HepG2 (cell line): ENCODE measurements around the gene SETD1B. TPM values are rescaled to one million over a fixed set of nuclear protein-coding genes. Genes with fewer than 3 reads are reported as not detected.
A peak's percentile ranks its signal among the peaks of the same experiment; 100 is the strongest.

Experiments
- ARNT2 ChIP-seq: sonication (generic); formaldehyde crosslinking; IDR thresholded peaks from 2 replicates; pipeline ENCODE4 v1.8.0; 2022; ENCODE audit warnings: mild to moderate bottlenecking, low read depth, missing genetic modification reagents, moderate library complexity
- CAMTA2 ChIP-seq: sonication (generic); formaldehyde crosslinking; IDR thresholded peaks from 2 replicates; pipeline ENCODE4 v1.4.0; 2020; ENCODE audit warnings: mild to moderate bottlenecking, missing genetic modification reagents, borderline replicate concordance
- CBFB ChIP-seq: sonication (generic); formaldehyde crosslinking; IDR thresholded peaks from 2 replicates; pipeline ENCODE4 v1.4.0; 2020; ENCODE audit warnings: missing genetic modification reagents
- FIP1L1 ChIP-seq: fragments of 200-400 bp; formaldehyde crosslinking; IDR thresholded peaks from 2 replicates; pipeline ENCODE4 v1.6.1; 2018; ENCODE audit warnings: low read depth, mild to moderate bottlenecking, low read length, moderate library complexity, borderline replicate concordance; ENCODE audit not compliant: insufficient read depth
- GABPB1 ChIP-seq: IDR thresholded peaks from 2 replicates; pipeline ENCODE4 v1.6.1; 2016; ENCODE audit warnings: mild to moderate bottlenecking, missing genetic modification reagents, moderate library complexity, missing compliant biosample characterization
- JUNB ChIP-seq: sonication (generic); formaldehyde crosslinking; IDR thresholded peaks from 2 replicates; pipeline ENCODE4 v1.8.0; 2022; ENCODE audit warnings: missing genetic modification reagents, mild to moderate bottlenecking, borderline replicate concordance
- MED1 ChIP-seq: sonication (generic); formaldehyde crosslinking; IDR thresholded peaks from 2 replicates; pipeline ENCODE4 v1.4.0; 2020; ENCODE audit warnings: missing genetic modification reagents
- NFRKB ChIP-seq: fragments of 450-650 bp; IDR thresholded peaks from 2 replicates; pipeline ENCODE4 v1.6.1; 2017
- NRL ChIP-seq: sonication (generic); formaldehyde crosslinking; IDR thresholded peaks from 2 replicates; pipeline ENCODE4 v1.5.0; 2020; ENCODE audit warnings: missing genetic modification reagents, mild to moderate bottlenecking, moderate library complexity, borderline replicate concordance
- POLR2AphosphoS2 ChIP-seq: IDR thresholded peaks from 2 replicates; pipeline ENCODE4 v1.6.1; 2011; ENCODE audit warnings: low read depth, low read length, improper control_type of control experiment
- RXRA ChIP-seq: sonication (generic); formaldehyde crosslinking; IDR thresholded peaks from 2 replicates; pipeline ENCODE4 v1.5.1; 2020; ENCODE audit warnings: missing genetic modification reagents
- SRY ChIP-seq: sonication (generic); formaldehyde crosslinking; IDR thresholded peaks from 2 replicates; pipeline ENCODE4 v1.8.0; 2022; ENCODE audit warnings: mild to moderate bottlenecking, missing genetic modification reagents
- TEAD2 ChIP-seq: sonication (generic); formaldehyde crosslinking; IDR thresholded peaks from 2 replicates; pipeline ENCODE4 v1.9.0; 2021; ENCODE audit warnings: missing genetic modification reagents
- TFAP4 ChIP-seq: sonication (generic); IDR thresholded peaks from 2 replicates; pipeline ENCODE4 v1.6.1; 2016; ENCODE audit warnings: low read depth, borderline replicate concordance
- ZFP1 ChIP-seq: IDR thresholded peaks from 2 replicates; pipeline ENCODE4 v1.6.1; 2016
- ZFX ChIP-seq: sonication (generic); formaldehyde crosslinking; IDR thresholded peaks from 2 replicates; pipeline ENCODE4 v1.4.0; 2020; ENCODE audit warnings: mild to moderate bottlenecking, low read depth, missing genetic modification reagents, moderate library complexity
- ZMYM2 ChIP-seq: sonication (generic); formaldehyde crosslinking; IDR thresholded peaks from 2 replicates; pipeline ENCODE4 v1.8.0; 2022; ENCODE audit warnings: mild to moderate bottlenecking, missing genetic modification reagents
- ZNF224 ChIP-seq: sonication (generic); formaldehyde crosslinking; IDR thresholded peaks from 2 replicates; pipeline ENCODE4 v1.5.0; 2020; ENCODE audit warnings: mild to moderate bottlenecking, missing genetic modification reagents
- ZNF260 ChIP-seq: sonication (generic); formaldehyde crosslinking; IDR thresholded peaks from 2 replicates; pipeline ENCODE4 v1.4.0; 2020; ENCODE audit warnings: missing genetic modification reagents, low read depth, mild to moderate bottlenecking, borderline replicate concordance
- ZNF264 ChIP-seq: sonication (generic); formaldehyde crosslinking; IDR thresholded peaks from 2 replicates; pipeline ENCODE4 v1.4.0; 2020; ENCODE audit warnings: missing genetic modification reagents
- ZNF33B ChIP-seq: sonication (generic); formaldehyde crosslinking; IDR thresholded peaks from 2 replicates; pipeline ENCODE4 v1.5.1; 2020; ENCODE audit warnings: mild to moderate bottlenecking, missing genetic modification reagents
- ZNF354B ChIP-seq: sonication (generic); formaldehyde crosslinking; IDR thresholded peaks from 2 replicates; pipeline ENCODE4 v1.8.0; 2022; ENCODE audit warnings: mild to moderate bottlenecking, missing genetic modification reagents
- ZNF562 ChIP-seq: sonication (generic); formaldehyde crosslinking; IDR thresholded peaks from 2 replicates; pipeline ENCODE4 v1.8.0; 2022; ENCODE audit warnings: missing genetic modification reagents, borderline replicate concordance
- ZNF597 ChIP-seq: sonication (generic); formaldehyde crosslinking; IDR thresholded peaks from 2 replicates; pipeline ENCODE4 v1.5.0; 2020; ENCODE audit warnings: missing genetic modification reagents
- ZNF713 ChIP-seq: sonication (generic); formaldehyde crosslinking; IDR thresholded peaks from 2 replicates; pipeline ENCODE4 v1.4.0; 2020; ENCODE audit warnings: mild to moderate bottlenecking, missing genetic modification reagents
- ZSCAN5A ChIP-seq: sonication (generic); formaldehyde crosslinking; IDR thresholded peaks from 2 replicates; pipeline ENCODE4 v1.8.0; 2022; ENCODE audit warnings: mild to moderate bottlenecking, missing genetic modification reagents, borderline replicate concordance
- polyA plus RNA-seq, 8 experiments: library from polyadenylated mRNA; depleted of rRNA in 3 of 8; stranded (reverse) in 7 of 8; unstranded in 1 of 8; fragments of >200 nt; fragmentation: Illumina TruSeq in 4 of 8; extraction: Trizol in 4 of 8; gene quantifications; 2 replicates each; pipeline versions ENCODE4 v1.2.1 to v1.2.3, GENCODE V29; 2011 to 2016; ENCODE audit warnings: low read depth in 4 of 8, missing spikeins in 1 of 8, mixed read lengths in 1 of 8; ENCODE audit not compliant: insufficient read depth in 1 of 8
- total RNA-seq, 5 experiments: library from RNA; depleted of rRNA; stranded (reverse); fragments of >200 nt; fragmentation: Illumina TruSeq; extraction: Trizol; gene quantifications; 2 replicates each; pipeline ENCODE4 v1.2.3, GENCODE V29; 2016; ENCODE audit warnings: low read depth in 1 of 5
- TF ChIP-seq, protein P1 (sequence below): sonication (generic); formaldehyde crosslinking; IDR thresholded peaks from 2 replicates; pipeline ENCODE4 v1.8.0; 2022; ENCODE audit warnings: mild to moderate bottlenecking, missing genetic modification reagents; ENCODE audit not compliant: insufficient replicate concordance

SETD1B gene
- total and polyA plus RNA-seq, 2 of the 13 experiments (the other 11 are each of a cell fraction or from before 2014, with no cell fraction given): 1.1 to 1.4 TPM

- TF ChIP-seq, protein P1, sequence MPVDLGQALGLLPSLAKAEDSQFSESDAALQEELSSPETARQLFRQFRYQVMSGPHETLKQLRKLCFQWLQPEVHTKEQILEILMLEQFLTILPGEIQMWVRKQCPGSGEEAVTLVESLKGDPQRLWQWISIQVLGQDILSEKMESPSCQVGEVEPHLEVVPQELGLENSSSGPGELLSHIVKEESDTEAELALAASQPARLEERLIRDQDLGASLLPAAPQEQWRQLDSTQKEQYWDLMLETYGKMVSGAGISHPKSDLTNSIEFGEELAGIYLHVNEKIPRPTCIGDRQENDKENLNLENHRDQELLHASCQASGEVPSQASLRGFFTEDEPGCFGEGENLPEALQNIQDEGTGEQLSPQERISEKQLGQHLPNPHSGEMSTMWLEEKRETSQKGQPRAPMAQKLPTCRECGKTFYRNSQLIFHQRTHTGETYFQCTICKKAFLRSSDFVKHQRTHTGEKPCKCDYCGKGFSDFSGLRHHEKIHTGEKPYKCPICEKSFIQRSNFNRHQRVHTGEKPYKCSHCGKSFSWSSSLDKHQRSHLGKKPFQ (CRISPR knock-in tag): no peak
- TF ChIP-seq NFRKB: no peak
- peak; percentile 53 for TF ChIP-seq ZFX
- TF ChIP-seq MED1 (CRISPR knock-in tag): peak; percentile 75
- TF ChIP-seq CBFB: peak; percentile 75
- TF ChIP-seq SRY (CRISPR knock-in tag): peak; percentile 29; the same call in 1 of the 2 replicates
- TF ChIP-seq ZNF354B: no peak
- no peak; the same call in 1 of the 2 replicates for TF ChIP-seq FIP1L1
- TF ChIP-seq NRL (CRISPR knock-in tag): peak; percentile 92
- TF ChIP-seq ZSCAN5A (CRISPR knock-in tag): no peak
- peak; percentile 85 for TF ChIP-seq ZMYM2 (CRISPR knock-in tag)
- TF ChIP-seq ZNF597 (CRISPR knock-in tag): no peak
- no peak for TF ChIP-seq ZNF224 (CRISPR knock-in tag)
- TF ChIP-seq CAMTA2: no peak
- peak; percentile 92; the same call in 1 of the 2 replicates for TF ChIP-seq ZNF33B (CRISPR knock-in tag)
- TF ChIP-seq ARNT2 (CRISPR knock-in tag): peak; percentile 83; the same call in 1 of the 2 replicates
- TF ChIP-seq ZNF562: no peak
- TF ChIP-seq POLR2AphosphoS2: no peak
- no peak for TF ChIP-seq TEAD2
- no peak for TF ChIP-seq ZNF260 (CRISPR knock-in tag)
- TF ChIP-seq ZNF713 (CRISPR knock-in tag): no peak; the same call in 1 of the 2 replicates
- TF ChIP-seq ZFP1: peak; percentile 53; the same call in 1 of the 2 replicates
- TF ChIP-seq TFAP4: peak; percentile 50; the same call in 1 of the 2 replicates
- peak; percentile 78 for TF ChIP-seq RXRA
- peak; percentile 90 for TF ChIP-seq GABPB1 (CRISPR knock-in tag)
- TF ChIP-seq JUNB: no peak; the same call in 1 of the 2 replicates
- peak; percentile 40; the same call in 1 of the 2 replicates for TF ChIP-seq ZNF264 (CRISPR knock-in tag)
Observed at GRCh38 chr12:121793838-121794533, 9.8 kb upstream of the SETD1B start (continued).
